MM.1S (cell line): ENCODE data around the gene LRMDA.

Source experiments
- CTCF ChIP-seq: fragments of 300-600 bp; sonication (generic); IDR thresholded peaks from 2 replicates; pipeline ENCODE4 v1.5.1; 2016; ENCODE audit warnings: antibody characterized with exemption, low read length, mixed read lengths
- EZH2 ChIP-seq: fragments of 300-600 bp; sonication (generic); optimal IDR thresholded peaks from 2 replicates; pipeline ENCODE3; 2017; ENCODE audit warnings: low read depth, mild to moderate bottlenecking, antibody characterized with exemption, low read length, mixed read lengths
- EZH2phosphoT487 ChIP-seq: fragments of 300-600 bp; sonication (generic); IDR thresholded peaks from 2 replicates; pipeline ENCODE4 v1.6.1; 2018; ENCODE audit warnings: antibody characterized with exemption, low read length

- TF ChIP-seq CTCF (no peak), EZH2phosphoT487 (no peak), EZH2 (no peak)
Measured at GRCh38 chr10:76150876-76151288, 719.5 kb downstream of the LRMDA start.
